Stimulated activated CD4-positive, alpha-beta T cell treated with anti-CD3 and anti-CD28 coated beads, Interleukin-2, amount 100 ng/mL, for 4 hours (primary cell): ENCODE measurements around the gene PDGFB.

Experiments used
- DNase-seq: peaks from one replicate; pipeline ENCODE4 v3.0.0-alpha.2; 2020; ENCODE audit warnings: low read depth

Gene PDGFB

DNA sequence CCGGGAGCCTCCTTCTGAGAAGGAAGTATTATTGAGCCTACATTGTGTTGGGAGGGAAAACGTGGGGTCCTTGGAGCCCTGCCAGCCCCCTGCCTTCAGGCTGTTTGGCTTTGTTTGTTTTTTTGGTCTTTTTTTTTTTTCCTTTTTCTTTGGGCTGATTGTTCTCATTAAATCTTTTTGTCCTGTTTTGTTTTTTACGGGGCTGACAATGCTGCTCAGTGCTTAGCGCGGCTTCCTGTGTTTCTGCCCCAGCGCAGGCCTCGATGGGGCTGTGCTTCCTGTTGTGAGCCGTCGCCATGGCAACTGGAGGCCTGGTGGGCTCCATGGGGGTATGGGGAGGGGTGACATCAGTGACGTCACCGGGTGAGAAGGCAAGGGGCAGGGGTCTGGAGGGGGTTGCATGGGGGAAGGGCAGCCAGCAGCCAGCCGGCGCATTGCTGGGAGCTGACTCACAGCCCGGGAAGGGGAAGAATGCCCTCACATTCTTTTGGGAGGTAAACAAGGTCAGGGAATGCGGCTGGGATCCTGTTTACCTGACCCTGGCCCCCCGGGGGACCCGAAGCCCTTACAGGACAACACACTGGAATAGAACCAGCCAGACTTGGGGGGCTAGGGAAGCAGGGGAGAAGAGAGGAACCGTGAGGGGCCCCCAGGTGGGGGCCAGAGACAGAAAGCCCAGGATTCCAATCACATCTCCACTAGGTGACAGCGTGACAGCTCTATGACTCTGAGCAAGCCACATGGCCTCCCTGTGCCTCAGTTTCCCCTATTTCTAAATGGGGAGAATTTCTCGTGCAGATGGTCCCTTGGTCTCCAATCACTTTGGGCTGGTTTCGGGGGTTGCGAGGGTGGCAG is 70.1 kb downstream of the PDGFB start:
- DNase-seq: peak; percentile 36

GRCh38 chr22:39173787-39174497 is 70.8 kb downstream of the PDGFB start:
- DNase-seq: no peak
